DMS114 treated with DMSO at 0.1 percent for 48 hours (cell line): ENCODE measurements around the gene F8.
"Not testable (repeated sequence)": the region's sequence is repeated elsewhere in the genome, so short reads cannot be mapped to it uniquely, and the experiment has no call there.

Experiments
- DNase-seq: peaks from one replicate; lab custom pipeline; 2025; ENCODE audit not compliant: unreplicated experiment; lab: John Stamatoyannopoulos, UW

The F8 gene

GRCh38 chrX:154818916-154819770 lies 203.4 kb downstream of the F8 start:
- DNase-seq = no peak

- DNase-seq = not testable (repeated sequence)
These were observed 205.4 kb downstream of the F8 start for GRCh38 chrX:154817048-154817618.

- DNase-seq = not testable (repeated sequence)
These were observed 206.1 kb downstream of the F8 start for GRCh38 chrX:154816326-154816898.

GRCh38 chrX:154815274-154815818 lies 207.2 kb downstream of the F8 start:
- DNase-seq = no peak

- no peak for DNase-seq
These were observed 208.7 kb downstream of the F8 start for GRCh38 chrX:154813801-154814200.

- DNase-seq = no peak
These were observed 210.0 kb downstream of the F8 start for GRCh38 chrX:154812341-154813101.

GRCh38 chrX:154809939-154810665 lies 212.4 kb downstream of the F8 start:
- DNase-seq = no peak

- DNase-seq = no peak
These were observed 215.6 kb downstream of the F8 start for GRCh38 chrX:154806837-154807501.

- no peak for DNase-seq
These were observed 216.8 kb downstream of the F8 start for GRCh38 chrX:154805696-154806091.

GRCh38 chrX:154804957-154805695 lies 217.4 kb downstream of the F8 start, which contains the start of gene MPP1:
MPP1 (minus strand) TSS chrX:154805485; CDS start chrX:154805373, 112 bp downstream.
- DNase-seq = peak; percentile 12

GRCh38 chrX:154804261-154804956 lies 218.1 kb downstream of the F8 start:
- DNase-seq = no peak

- no peak for DNase-seq
These were observed 219.6 kb downstream of the F8 start for GRCh38 chrX:154802947-154803346.

- DNase-seq = no peak
These were observed 221.9 kb downstream of the F8 start for GRCh38 chrX:154800478-154801210.

- no peak for DNase-seq
These were observed 222.8 kb downstream of the F8 start for GRCh38 chrX:154799556-154800348.

- DNase-seq = no peak
These were observed 225.5 kb downstream of the F8 start for GRCh38 chrX:154797006-154797405.

GRCh38 chrX:154795016-154795415 lies 227.5 kb downstream of the F8 start:
- no peak for DNase-seq
